HepG2 (cell line): ENCODE data around the gene GPALPP1. TPM values are rescaled to one million over a fixed set of nuclear protein-coding genes. Genes with fewer than 3 reads are reported as not detected.

ENCODE experiments used
- ATAC-seq: fragments of 200-7000 bp; cut with Tn5 transposase; 3 replicates; pipeline ENCODE4 v1.9.1; 2020; ENCODE audit warnings: mild to moderate bottlenecking, moderate library complexity
- BruUV-seq: library from RNA; stranded (reverse); fragments of 400-500 nt; replicated peaks from 2 replicates; lab custom pipeline; 2021; lab: Mats Ljungman, UMichigan
- CTCF ChIA-PET: fragments of 300-600 bp; formaldehyde crosslinking; extraction: SDS; loops from one replicate; lab custom pipeline; 2021; ENCODE audit warnings: low total read pairs, inconsistent platforms, low intra/inter-chr PET ratio; lab: Yijun Ruan, JAX
- POLR2A ChIA-PET: fragments of 350-600 bp; sonication (Branson Sonifier 250); formaldehyde crosslinking; loops from one replicate; lab custom pipeline; 2020; ENCODE audit warnings: antibody characterized with exemption, inconsistent platforms; lab: Yijun Ruan, JAX
- DNase-seq: peaks from one replicate; pipeline ENCODE4 v3.0.0-alpha.2; 2015; ENCODE audit warnings: low spot score
- FAIRE-seq: peaks from 3 replicates; lab custom pipeline; 2011; peaks lifted over from hg19 to GRCh38; lab: Jason Lieb, UNC
- H2AFZ ChIP-seq: one replicate; pipeline ENCODE4 v1.6.1; 2011; ENCODE audit warnings: low read length, inconsistent platforms
- H3K27ac ChIP-seq: fragments of 300-600 bp; 3 replicates; pipeline ENCODE4 v1.8.0; 2011; ENCODE audit warnings: mixed run types, mild to moderate bottlenecking, mixed read lengths, low read length, inconsistent platforms; ENCODE audit not compliant: insufficient read depth; ENCODE audit errors: extremely low read length
- H3K27me3 ChIP-seq, 2 experiments: fragments of 200-600 bp in 1 of 2; 2 replicates in 1 of 2; 3 replicates in 1 of 2; pipeline versions ENCODE4 v1.6.0 to v1.8.0; 2011; ENCODE audit warnings: low read length in 2 of 2, mild to moderate bottlenecking in 2 of 2, moderate library complexity in 2 of 2, inconsistent platforms in 1 of 2; ENCODE audit not compliant: insufficient read depth in 2 of 2, control insufficient read depth in 1 of 2
- H3K36me3 ChIP-seq, 2 experiments: fragments of 200-600 bp in 1 of 2; replicated peaks in 1 of 2; 2 replicates in 1 of 2; 3 replicates in 1 of 2; pipeline versions ENCODE4 v1.5.1 to v1.8.0; 2011; ENCODE audit warnings: low read length in 2 of 2, inconsistent platforms in 1 of 2; ENCODE audit not compliant: insufficient read depth in 2 of 2, control insufficient read depth in 1 of 2
- H3K4me1 ChIP-seq: 2 replicates; pipeline ENCODE4 v1.5.1; 2012; ENCODE audit warnings: low read length, inconsistent platforms; ENCODE audit not compliant: insufficient read depth
- H3K4me2 ChIP-seq: 2 replicates; pipeline ENCODE4 v1.6.0; 2011; ENCODE audit warnings: low read depth, low read length, inconsistent platforms
- H3K4me3 ChIP-seq, 3 experiments: fragments of 200-600 bp in 1 of 3; sonication (generic), shearing (Covaris generic) in 1 of 3; replicated peaks in 1 of 3; 2 replicates each; pipeline ENCODE4 v1.5.1; 2011 to 2016; ENCODE audit warnings: low read length in 3 of 3, inconsistent platforms in 2 of 3, low read depth in 2 of 3, mild to moderate bottlenecking in 2 of 3, control low read depth in 1 of 3, mixed read lengths in 1 of 3; ENCODE audit not compliant: insufficient read depth in 1 of 3
- H3K79me2 ChIP-seq: one replicate; pipeline ENCODE4 v1.6.1; 2011; ENCODE audit warnings: low read length, inconsistent platforms; ENCODE audit not compliant: insufficient read depth
- H3K9ac ChIP-seq: 2 replicates; pipeline ENCODE4 v1.6.0; 2011; ENCODE audit warnings: mild to moderate bottlenecking, low read depth, low read length, inconsistent platforms; ENCODE audit not compliant: insufficient read depth
- H3K9me3 ChIP-seq: 2 replicates; pipeline ENCODE4 v1.5.1; 2012; ENCODE audit warnings: mild to moderate bottlenecking, low read length
- H4K20me1 ChIP-seq: 2 replicates; pipeline ENCODE4 v1.6.0; 2011; ENCODE audit warnings: inconsistent platforms, mild to moderate bottlenecking, low read length, moderate library complexity; ENCODE audit not compliant: insufficient read depth
- FOXK1 ChIP-seq: sonication (generic); formaldehyde crosslinking; IDR thresholded peaks from 2 replicates; pipeline ENCODE4 v1.4.0; 2020; ENCODE audit warnings: low read depth, missing genetic modification reagents, borderline replicate concordance
- GFI1 ChIP-seq: sonication (generic); formaldehyde crosslinking; IDR thresholded peaks from 2 replicates; pipeline ENCODE4 v1.5.0; 2020; ENCODE audit warnings: missing genetic modification reagents, mild to moderate bottlenecking, borderline replicate concordance
- MZF1 ChIP-seq: sonication (generic); formaldehyde crosslinking; IDR thresholded peaks from 2 replicates; pipeline ENCODE4 v1.8.1; 2023; ENCODE audit warnings: mild to moderate bottlenecking, missing genetic modification reagents, borderline replicate concordance
- NCOA1 ChIP-seq: sonication (generic); formaldehyde crosslinking; IDR thresholded peaks from 2 replicates; pipeline ENCODE4 v1.9.0; 2021; ENCODE audit warnings: missing genetic modification reagents
- PHF20 ChIP-seq: sonication (generic); formaldehyde crosslinking; IDR thresholded peaks from 2 replicates; pipeline ENCODE4 v1.5.0; 2020; ENCODE audit warnings: mild to moderate bottlenecking, missing genetic modification reagents
- ZBED4 ChIP-seq: sonication (generic); formaldehyde crosslinking; IDR thresholded peaks from 2 replicates; pipeline ENCODE4 v1.4.0; 2020; ENCODE audit warnings: missing genetic modification reagents, borderline replicate concordance
- ZNF230 ChIP-seq: sonication (generic); formaldehyde crosslinking; IDR thresholded peaks from 2 replicates; pipeline ENCODE4 v1.4.0; 2020; ENCODE audit warnings: mild to moderate bottlenecking, missing genetic modification reagents
- ZNF354B ChIP-seq: sonication (generic); formaldehyde crosslinking; IDR thresholded peaks from 2 replicates; pipeline ENCODE4 v1.8.0; 2022; ENCODE audit warnings: mild to moderate bottlenecking, missing genetic modification reagents
- ZNF407 ChIP-seq: sonication (generic); formaldehyde crosslinking; IDR thresholded peaks from one replicate; pipeline ENCODE4 v1.5.1; 2020; ENCODE audit warnings: mild to moderate bottlenecking, missing genetic modification reagents; ENCODE audit errors: not compliant biosample characterization
- ZNF550 ChIP-seq: sonication (generic); formaldehyde crosslinking; IDR thresholded peaks from 2 replicates; pipeline ENCODE4 v1.4.0; 2020; ENCODE audit warnings: mild to moderate bottlenecking, missing genetic modification reagents, borderline replicate concordance
- ZNF556 ChIP-seq: sonication (generic); formaldehyde crosslinking; IDR thresholded peaks from 2 replicates; pipeline ENCODE4 v1.4.0; 2020; ENCODE audit warnings: mild to moderate bottlenecking, missing genetic modification reagents, borderline replicate concordance
- ZNF598 ChIP-seq: sonication (generic); formaldehyde crosslinking; IDR thresholded peaks from 2 replicates; pipeline ENCODE4 v1.5.1; 2020; ENCODE audit warnings: mild to moderate bottlenecking, missing genetic modification reagents, borderline replicate concordance
- WGBS: methylation state at CpG from one replicate; pipeline ENCODE4 v1.1.6; 2017; ENCODE audit warnings: low lambda C conversion rate; 5-methylcytosine and 5-hydroxymethylcytosine counted together
- in situ Hi-C: cut with HindIII; loops from 2 replicates; pipeline ENCODE4 v1.10.0; 2017; ENCODE audit warnings: low pct_unique_long_range_greater_than_20kb; ENCODE audit not compliant: extremely low pct_ligation_motif_present
- intact Hi-C: fragments of 100-400 bp; cut with micrococcal nuclease; formaldehyde crosslinking; loops from one replicate; pipeline ENCODE4 v1.10.0; 2022; ENCODE audit not compliant: unreplicated experiment
- polyA plus RNA-seq, 8 experiments: library from polyadenylated mRNA; depleted of rRNA in 3 of 8; stranded (reverse) in 7 of 8; unstranded in 1 of 8; fragments of >200 nt; fragmentation: Illumina TruSeq in 4 of 8; extraction: Trizol in 4 of 8; gene quantifications; 2 replicates each; pipeline versions ENCODE4 v1.2.1 to v1.2.3, GENCODE V29; 2011 to 2016; ENCODE audit warnings: low read depth in 4 of 8, missing spikeins in 1 of 8, mixed read lengths in 1 of 8; ENCODE audit not compliant: insufficient read depth in 1 of 8
- total RNA-seq, 5 experiments: library from RNA; depleted of rRNA; stranded (reverse); fragments of >200 nt; fragmentation: Illumina TruSeq; extraction: Trizol; gene quantifications; 2 replicates each; pipeline ENCODE4 v1.2.3, GENCODE V29; 2016; ENCODE audit warnings: low read depth in 1 of 5

Gene GPALPP1
- total and polyA plus RNA-seq, 2 of the 13 experiments (the other 11 are each of a cell fraction or from before 2014, with no cell fraction given) = 12.1 to 23.1 TPM

- TF ChIP-seq ZBED4 (CRISPR knock-in tag) (no peak), ZNF598 (CRISPR knock-in tag) (no peak), NCOA1 (no peak), PHF20 (no peak)
- TF ChIP-seq, all 625 proteins: peak for 0
These were observed 85.4 kb downstream of the GPALPP1 start (continued) for GRCh38 chr13:45074721-45075120.

DNA sequence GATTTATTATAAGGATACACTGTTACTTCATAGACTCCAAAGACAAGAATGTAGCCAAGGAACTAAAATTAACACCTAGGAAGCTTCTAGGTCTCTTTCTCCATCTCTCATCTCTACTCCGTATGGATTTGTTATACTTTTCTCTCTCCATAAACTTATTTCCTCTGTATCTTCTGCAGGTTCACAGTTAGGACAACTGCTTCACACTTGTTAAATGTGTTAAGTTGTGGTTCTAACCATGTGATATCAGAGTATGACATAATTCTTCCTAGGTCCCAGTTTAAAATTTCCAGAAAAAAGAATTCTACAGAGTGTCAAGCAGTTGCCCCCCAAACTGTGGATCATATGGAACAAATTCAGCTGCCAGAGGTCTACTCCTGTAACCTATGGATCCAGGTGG is 88.7 kb downstream of the GPALPP1 start:
- Histone ChIP-seq H3K36me3 (no peaks in the 10 kb centered on the region), H3K79me2 (no peaks in the 10 kb centered on the region), H3K4me1 (no peaks in the 10 kb centered on the region), H3K27ac (no peak overlapping the region), H3K9ac (no peak overlapping the region), H4K20me1 (no peaks in the 10 kb centered on the region), H3K27me3 (peaks cover 0 to 5% of the 10 kb centered on the region in 2 experiments; a peak in 1 of 5 replicates), H3K9me3 (no peaks in the 10 kb centered on the region), H3K4me2 (no peak overlapping the region), H2AFZ (no peak overlapping the region), H3K4me3 (no peak overlapping the region)
- intact Hi-C loops = no loop called here
- no TSS peak for BruUV-seq
- FAIRE-seq (no peak), ATAC-seq (no peak), DNase-seq (no peak)
- ChIA-PET POLR2A (interaction anchor here (0.7 kb wide), 1 partner anchor 262 kb away, joined by 3 read pairs; no protein-coding TSS in a partner anchor), CTCF (no interaction called here)
- 56% methylated on average over 1 of the region's 1 CpG for WGBS
- in situ Hi-C loops = no loop called here
- TF ChIP-seq ZNF407 (CRISPR knock-in tag) (no peak), FOXK1 (CRISPR knock-in tag) (no peak), MZF1 (CRISPR knock-in tag) (no peak), ZNF550 (CRISPR knock-in tag) (no peak), ZNF230 (CRISPR knock-in tag) (no peak), ZNF354B (CRISPR knock-in tag) (no peak), ZNF556 (no peak), GFI1 (CRISPR knock-in tag) (no peak)
